Measurements from ENCODE around the gene RNF222.

DNA sequence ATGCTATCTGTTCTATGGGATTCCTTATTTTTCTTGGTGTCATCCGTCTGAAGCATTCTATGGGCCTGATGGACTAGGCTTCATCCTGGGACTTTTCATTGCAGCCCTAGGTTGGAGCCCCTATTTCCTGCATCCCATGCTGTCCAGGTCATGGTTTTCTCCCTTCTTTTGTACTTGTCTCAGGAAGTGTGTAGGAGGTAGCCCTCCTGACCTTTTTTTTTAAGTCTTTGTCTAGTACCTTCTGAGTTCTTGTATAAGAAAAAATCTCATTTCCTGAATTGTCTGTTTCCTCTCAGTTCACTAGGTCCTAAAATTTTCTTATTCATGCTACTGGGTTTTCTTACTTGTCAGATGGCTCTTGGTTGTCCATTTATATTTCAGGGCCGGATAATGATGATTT lies 44.1 kb upstream of the RNF222 start:
- TF ChIP-seq, protein P1, sequence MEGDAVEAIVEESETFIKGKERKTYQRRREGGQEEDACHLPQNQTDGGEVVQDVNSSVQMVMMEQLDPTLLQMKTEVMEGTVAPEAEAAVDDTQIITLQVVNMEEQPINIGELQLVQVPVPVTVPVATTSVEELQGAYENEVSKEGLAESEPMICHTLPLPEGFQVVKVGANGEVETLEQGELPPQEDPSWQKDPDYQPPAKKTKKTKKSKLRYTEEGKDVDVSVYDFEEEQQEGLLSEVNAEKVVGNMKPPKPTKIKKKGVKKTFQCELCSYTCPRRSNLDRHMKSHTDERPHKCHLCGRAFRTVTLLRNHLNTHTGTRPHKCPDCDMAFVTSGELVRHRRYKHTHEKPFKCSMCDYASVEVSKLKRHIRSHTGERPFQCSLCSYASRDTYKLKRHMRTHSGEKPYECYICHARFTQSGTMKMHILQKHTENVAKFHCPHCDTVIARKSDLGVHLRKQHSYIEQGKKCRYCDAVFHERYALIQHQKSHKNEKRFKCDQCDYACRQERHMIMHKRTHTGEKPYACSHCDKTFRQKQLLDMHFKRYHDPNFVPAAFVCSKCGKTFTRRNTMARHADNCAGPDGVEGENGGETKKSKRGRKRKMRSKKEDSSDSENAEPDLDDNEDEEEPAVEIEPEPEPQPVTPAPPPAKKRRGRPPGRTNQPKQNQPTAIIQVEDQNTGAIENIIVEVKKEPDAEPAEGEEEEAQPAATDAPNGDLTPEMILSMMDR (IDR thresholded peaks at IDR 0.05), result no peak
- TF ChIP-seq NR3C1 (IDR thresholded peaks at IDR 0.05), result no peak
- no peak for TF ChIP-seq MAFK (IDR thresholded peaks at IDR 0.05; ENCODE audit: partially characterized antibody)
- TF ChIP-seq, protein P2, sequence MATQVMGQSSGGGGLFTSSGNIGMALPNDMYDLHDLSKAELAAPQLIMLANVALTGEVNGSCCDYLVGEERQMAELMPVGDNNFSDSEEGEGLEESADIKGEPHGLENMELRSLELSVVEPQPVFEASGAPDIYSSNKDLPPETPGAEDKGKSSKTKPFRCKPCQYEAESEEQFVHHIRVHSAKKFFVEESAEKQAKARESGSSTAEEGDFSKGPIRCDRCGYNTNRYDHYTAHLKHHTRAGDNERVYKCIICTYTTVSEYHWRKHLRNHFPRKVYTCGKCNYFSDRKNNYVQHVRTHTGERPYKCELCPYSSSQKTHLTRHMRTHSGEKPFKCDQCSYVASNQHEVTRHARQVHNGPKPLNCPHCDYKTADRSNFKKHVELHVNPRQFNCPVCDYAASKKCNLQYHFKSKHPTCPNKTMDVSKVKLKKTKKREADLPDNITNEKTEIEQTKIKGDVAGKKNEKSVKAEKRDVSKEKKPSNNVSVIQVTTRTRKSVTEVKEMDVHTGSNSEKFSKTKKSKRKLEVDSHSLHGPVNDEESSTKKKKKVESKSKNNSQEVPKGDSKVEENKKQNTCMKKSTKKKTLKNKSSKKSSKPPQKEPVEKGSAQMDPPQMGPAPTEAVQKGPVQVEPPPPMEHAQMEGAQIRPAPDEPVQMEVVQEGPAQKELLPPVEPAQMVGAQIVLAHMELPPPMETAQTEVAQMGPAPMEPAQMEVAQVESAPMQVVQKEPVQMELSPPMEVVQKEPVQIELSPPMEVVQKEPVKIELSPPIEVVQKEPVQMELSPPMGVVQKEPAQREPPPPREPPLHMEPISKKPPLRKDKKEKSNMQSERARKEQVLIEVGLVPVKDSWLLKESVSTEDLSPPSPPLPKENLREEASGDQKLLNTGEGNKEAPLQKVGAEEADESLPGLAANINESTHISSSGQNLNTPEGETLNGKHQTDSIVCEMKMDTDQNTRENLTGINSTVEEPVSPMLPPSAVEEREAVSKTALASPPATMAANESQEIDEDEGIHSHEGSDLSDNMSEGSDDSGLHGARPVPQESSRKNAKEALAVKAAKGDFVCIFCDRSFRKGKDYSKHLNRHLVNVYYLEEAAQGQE (IDR thresholded peaks at IDR 0.05), result no peak
- TF ChIP-seq PHF8 (IDR thresholded peaks at IDR 0.05; ENCODE audit: borderline replicate concordance, low read depth), result no peak
- TF ChIP-seq JUN (IDR thresholded peaks at IDR 0.05), result no peak
- no peak for TF ChIP-seq MAZ (IDR thresholded peaks at IDR 0.05; ENCODE audit: borderline replicate concordance, low read depth, low read length)
- TF ChIP-seq SMC3 (IDR thresholded peaks at IDR 0.05), result no peak
- TF ChIP-seq CEBPB (IDR thresholded peaks at IDR 0.05), result no peak
